Measurements from ENCODE around the gene RNFT2. TPM values are rescaled to one million over a fixed set of nuclear protein-coding genes. Genes with fewer than 3 reads are reported as not detected.

The RNFT2 gene
- total RNA-seq, 1 donor from 2014 or later, result 20.0 TPM

DNA sequence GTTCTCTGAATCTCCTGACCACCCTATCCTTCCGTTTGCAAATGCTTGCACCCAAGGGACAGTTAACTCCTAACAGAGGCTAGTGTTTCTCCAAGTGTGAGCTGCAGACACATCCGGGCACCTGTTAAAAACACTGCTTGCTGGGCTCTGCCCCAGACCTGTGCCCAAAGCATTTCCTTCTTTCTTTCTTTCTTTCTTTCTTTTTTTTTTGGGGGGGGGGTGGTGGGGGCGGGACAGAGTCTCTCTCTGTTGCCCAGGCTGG, 42.7 kb upstream of the RNFT2 start:
- TF ChIP-seq, protein P1, sequence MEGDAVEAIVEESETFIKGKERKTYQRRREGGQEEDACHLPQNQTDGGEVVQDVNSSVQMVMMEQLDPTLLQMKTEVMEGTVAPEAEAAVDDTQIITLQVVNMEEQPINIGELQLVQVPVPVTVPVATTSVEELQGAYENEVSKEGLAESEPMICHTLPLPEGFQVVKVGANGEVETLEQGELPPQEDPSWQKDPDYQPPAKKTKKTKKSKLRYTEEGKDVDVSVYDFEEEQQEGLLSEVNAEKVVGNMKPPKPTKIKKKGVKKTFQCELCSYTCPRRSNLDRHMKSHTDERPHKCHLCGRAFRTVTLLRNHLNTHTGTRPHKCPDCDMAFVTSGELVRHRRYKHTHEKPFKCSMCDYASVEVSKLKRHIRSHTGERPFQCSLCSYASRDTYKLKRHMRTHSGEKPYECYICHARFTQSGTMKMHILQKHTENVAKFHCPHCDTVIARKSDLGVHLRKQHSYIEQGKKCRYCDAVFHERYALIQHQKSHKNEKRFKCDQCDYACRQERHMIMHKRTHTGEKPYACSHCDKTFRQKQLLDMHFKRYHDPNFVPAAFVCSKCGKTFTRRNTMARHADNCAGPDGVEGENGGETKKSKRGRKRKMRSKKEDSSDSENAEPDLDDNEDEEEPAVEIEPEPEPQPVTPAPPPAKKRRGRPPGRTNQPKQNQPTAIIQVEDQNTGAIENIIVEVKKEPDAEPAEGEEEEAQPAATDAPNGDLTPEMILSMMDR (IDR thresholded peaks at IDR 0.05; ENCODE audit: unreplicated experiment), result no peak
- no peaks in the 10 kb centered on the region for H3K36me3 Mint-ChIP-seq (ENCODE audit: low read depth, unreplicated experiment)
- DNase-seq (ENCODE audit: low spot score), result no peak
- H3K9me3 Mint-ChIP-seq (ENCODE audit: unreplicated experiment), result no peaks in the 10 kb centered on the region
- H3K27ac Mint-ChIP-seq (ENCODE audit: unreplicated experiment), result no peak overlapping the region
- H3K4me3 Mint-ChIP-seq (ENCODE audit: unreplicated experiment), result no peak overlapping the region
- H3K27me3 Mint-ChIP-seq (ENCODE audit: unreplicated experiment), result peaks cover 3% of the 10 kb centered on the region
- H3K4me1 Mint-ChIP-seq (ENCODE audit: unreplicated experiment), result peaks cover 8% of the 10 kb centered on the region

DNA sequence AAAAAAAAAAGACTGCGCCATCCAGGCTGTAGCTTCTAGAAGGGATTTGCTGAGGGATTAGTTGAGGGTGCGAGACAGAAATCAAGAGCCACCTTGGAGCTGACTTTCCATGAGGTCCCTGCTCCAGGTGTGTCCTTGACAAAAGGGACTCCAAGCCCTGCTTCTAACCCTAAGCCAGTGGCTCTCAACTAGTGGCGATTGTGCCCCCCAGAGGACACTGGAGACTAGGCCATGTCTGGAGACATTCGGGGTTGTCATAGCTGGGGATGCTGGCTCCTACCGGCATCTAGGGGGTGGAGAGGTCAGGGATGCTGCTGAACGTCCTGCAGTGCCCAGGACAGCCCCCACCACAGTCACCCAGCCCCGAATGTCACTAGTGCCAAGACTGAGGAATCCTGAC, 40.8 kb upstream of the RNFT2 start:
- H3K27ac Mint-ChIP-seq (ENCODE audit: unreplicated experiment), result no peak overlapping the region
- DNase-seq (ENCODE audit: low spot score), result peak; percentile 49
- H3K27me3 Mint-ChIP-seq (ENCODE audit: unreplicated experiment), result peaks cover 3% of the 10 kb centered on the region
- peaks cover 8% of the 10 kb centered on the region for H3K4me1 Mint-ChIP-seq (ENCODE audit: unreplicated experiment)
- TF ChIP-seq, protein P1 (IDR thresholded peaks at IDR 0.05; ENCODE audit: unreplicated experiment), result no peak
- H3K36me3 Mint-ChIP-seq (ENCODE audit: low read depth, unreplicated experiment), result no peaks in the 10 kb centered on the region
- H3K9me3 Mint-ChIP-seq (ENCODE audit: unreplicated experiment), result no peaks in the 10 kb centered on the region
- no peak overlapping the region for H3K4me3 Mint-ChIP-seq (ENCODE audit: unreplicated experiment)

DNA sequence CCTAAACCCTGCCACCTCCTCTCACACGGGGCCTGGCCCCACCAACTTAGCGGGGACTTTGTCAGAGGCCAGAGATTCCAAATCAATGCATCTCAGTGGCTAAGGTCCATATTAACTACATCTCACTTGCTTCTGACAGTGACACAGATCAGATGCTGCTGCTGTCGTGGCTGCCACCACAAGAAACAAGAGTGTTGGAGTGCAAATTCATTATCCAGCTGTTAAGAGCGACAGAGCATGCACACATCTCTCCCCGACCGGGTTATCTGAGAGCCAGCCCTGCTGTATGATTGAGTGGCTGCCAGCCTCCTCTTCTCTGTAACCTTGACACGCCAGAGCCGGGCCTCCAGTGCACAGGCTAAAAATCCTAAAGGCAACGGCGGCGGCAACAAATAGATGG, 40.4 kb upstream of the RNFT2 start:
- no peak overlapping the region for H3K4me3 Mint-ChIP-seq (ENCODE audit: unreplicated experiment)

DNA sequence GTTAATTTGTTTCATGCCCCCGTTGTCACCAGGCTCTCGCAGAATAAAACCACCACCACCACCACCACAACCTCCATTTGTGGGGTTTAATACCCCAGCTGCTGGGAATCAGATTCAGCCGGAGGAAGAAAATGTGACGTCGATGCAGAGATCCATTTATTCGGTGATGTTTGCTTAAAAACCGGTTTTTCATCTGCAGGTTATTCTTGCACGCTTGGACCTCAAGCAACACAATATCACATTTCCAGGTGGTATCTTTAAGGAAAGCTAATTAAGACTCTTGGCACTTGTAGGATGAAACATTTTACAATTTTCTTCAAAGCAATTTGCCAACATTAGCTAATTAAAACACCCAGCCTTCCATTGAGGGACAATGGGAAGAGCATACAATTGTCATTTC, 40.0 kb upstream of the RNFT2 start:
- Mint-ChIP-seq H3K27ac (ENCODE audit: unreplicated experiment) (no peak overlapping the region), H3K4me3 (ENCODE audit: unreplicated experiment) (no peak overlapping the region)

More for the DNA sequence above, 40.4 kb upstream of the RNFT2 start:
- Mint-ChIP-seq H3K9me3 (ENCODE audit: unreplicated experiment) (no peaks in the 10 kb centered on the region), H3K27me3 (ENCODE audit: unreplicated experiment) (peaks cover 1% of the 10 kb centered on the region), H3K27ac (ENCODE audit: unreplicated experiment) (no peak overlapping the region), H3K36me3 (ENCODE audit: low read depth, unreplicated experiment) (no peaks in the 10 kb centered on the region), H3K4me1 (ENCODE audit: unreplicated experiment) (peaks cover 8% of the 10 kb centered on the region)
- DNase-seq (ENCODE audit: low spot score), result no peak
- TF ChIP-seq, protein P1 (IDR thresholded peaks at IDR 0.05; ENCODE audit: unreplicated experiment), result no peak

DNA sequence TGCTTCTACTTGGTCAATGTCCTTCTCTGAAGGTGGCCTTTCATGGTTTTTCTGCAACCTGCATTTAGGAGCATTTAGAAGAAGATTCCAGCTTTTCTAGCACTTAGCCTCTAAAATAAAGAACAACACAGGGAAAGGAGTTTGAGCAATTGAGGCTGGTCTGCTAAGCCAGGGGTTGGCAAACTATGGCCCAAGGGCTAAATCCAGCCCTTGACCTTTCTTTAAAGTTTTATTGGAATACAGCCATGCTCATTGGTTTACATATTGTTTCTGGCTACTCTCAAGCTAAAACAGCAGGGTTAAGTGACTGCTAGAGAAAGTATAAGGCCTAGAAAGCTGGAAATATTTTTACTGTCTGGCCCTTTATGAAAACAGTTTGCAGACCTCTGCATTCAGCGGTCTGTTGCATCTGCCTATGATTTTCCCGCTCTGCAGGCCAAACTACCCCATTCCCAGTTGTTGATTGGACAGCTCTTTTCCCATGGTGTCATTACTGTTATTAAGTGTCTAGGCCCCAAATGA, 39.5 kb upstream of the RNFT2 start:
- DNase-seq (ENCODE audit: low spot score), result no peak
- no peak overlapping the region for H3K27ac Mint-ChIP-seq (ENCODE audit: unreplicated experiment)
- H3K36me3 Mint-ChIP-seq (ENCODE audit: low read depth, unreplicated experiment), result no peaks in the 10 kb centered on the region
- TF ChIP-seq, protein P1 (IDR thresholded peaks at IDR 0.05; ENCODE audit: unreplicated experiment), result no peak
- H3K27me3 Mint-ChIP-seq (ENCODE audit: unreplicated experiment), result peaks cover 1% of the 10 kb centered on the region
- no peaks in the 10 kb centered on the region for H3K9me3 Mint-ChIP-seq (ENCODE audit: unreplicated experiment)
- H3K4me1 Mint-ChIP-seq (ENCODE audit: unreplicated experiment), result peaks cover 3% of the 10 kb centered on the region
- H3K4me3 Mint-ChIP-seq (ENCODE audit: unreplicated experiment), result no peak overlapping the region

More for the DNA sequence above, 40.0 kb upstream of the RNFT2 start:
- Mint-ChIP-seq H3K27me3 (ENCODE audit: unreplicated experiment) (peaks cover 1% of the 10 kb centered on the region), H3K9me3 (ENCODE audit: unreplicated experiment) (no peaks in the 10 kb centered on the region), H3K36me3 (ENCODE audit: low read depth, unreplicated experiment) (no peaks in the 10 kb centered on the region), H3K4me1 (ENCODE audit: unreplicated experiment) (peaks cover 8% of the 10 kb centered on the region)
- no peak for DNase-seq (ENCODE audit: low spot score)
- TF ChIP-seq, protein P1 (IDR thresholded peaks at IDR 0.05; ENCODE audit: unreplicated experiment), result no peak

Data from endothelial cell (in vitro differentiated cells).